Measurements from ENCODE around the gene BAZ2B. TPM values are rescaled to one million over a fixed set of nuclear protein-coding genes. Genes with fewer than 3 reads are reported as not detected.

The BAZ2B gene
- total and polyA plus RNA-seq, 2 experiments from 2014 or later = 51.7 to 62.9 TPM

DNA sequence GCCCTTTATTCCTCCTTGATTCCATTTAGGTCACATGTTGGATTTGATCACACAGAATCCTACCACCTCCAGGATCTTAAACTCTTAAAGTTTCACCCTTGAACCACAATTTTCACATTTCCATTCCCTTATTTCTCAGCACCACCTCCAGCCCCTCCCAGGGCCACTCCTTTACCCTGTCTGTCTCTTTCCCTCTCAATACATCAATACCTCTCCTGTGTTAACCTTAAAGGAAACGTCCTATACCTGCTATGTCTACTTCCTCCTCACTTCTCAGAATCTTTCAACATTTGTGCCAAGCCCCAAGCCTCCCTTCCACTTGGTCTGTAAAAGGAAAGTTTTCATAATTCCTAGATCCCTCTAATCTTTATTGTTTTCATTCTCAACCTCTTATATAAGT, 158.8 kb downstream of the BAZ2B start:
- Mint-ChIP-seq H3K36me3 (ENCODE audit: low read depth) (no peaks in the 10 kb centered on the region), H3K9me3 (no peaks in the 10 kb centered on the region), H3K27me3 (ENCODE audit: insufficient read depth, low read depth, poor library complexity) (no peaks in the 10 kb centered on the region), H3K4me1 (no peaks in the 10 kb centered on the region), H3K27ac (no peak overlapping the region), H3K4me3 (no peak overlapping the region)
- H3K79me2 ChIP-seq (replicated peaks; ENCODE audit: insufficient read depth) = no peaks in the 10 kb centered on the region
- no peaks in the 10 kb centered on the region for H3F3A ChIP-seq (replicated peaks; ENCODE audit: low read depth)
- TF ChIP-seq EZH2 (IDR thresholded peaks at IDR 0.05; ENCODE audit: low read depth, unreplicated experiment) (no peak), ZNF331 (CRISPR knock-in tag; IDR thresholded peaks at IDR 0.05; ENCODE audit: low read depth) (no peak), CTCF (conservative IDR thresholded peaks at IDR 0.05; ENCODE audit: low read depth in 2 of 2) (no peak), STAT1 (IDR thresholded peaks at IDR 0.05; ENCODE audit: unreplicated experiment) (no peak), POLR2AphosphoS5 (IDR thresholded peaks at IDR 0.05; ENCODE audit: low read depth) (no peak), REST (IDR thresholded peaks at IDR 0.05; ENCODE audit: unreplicated experiment) (no peak), ZNF114 (CRISPR knock-in tag; IDR thresholded peaks at IDR 0.05) (no peak), EZH2phosphoT487 (IDR thresholded peaks at IDR 0.05; ENCODE audit: unreplicated experiment) (no peak), CREB1 (CRISPR knock-in tag; IDR thresholded peaks at IDR 0.05; ENCODE audit: low read depth) (no peak), NANOG (IDR thresholded peaks at IDR 0.05; ENCODE audit: borderline replicate concordance) (no peak), JUNB (IDR thresholded peaks at IDR 0.05; ENCODE audit: unreplicated experiment) (no peak)
- TF ChIP-seq, protein P1, sequence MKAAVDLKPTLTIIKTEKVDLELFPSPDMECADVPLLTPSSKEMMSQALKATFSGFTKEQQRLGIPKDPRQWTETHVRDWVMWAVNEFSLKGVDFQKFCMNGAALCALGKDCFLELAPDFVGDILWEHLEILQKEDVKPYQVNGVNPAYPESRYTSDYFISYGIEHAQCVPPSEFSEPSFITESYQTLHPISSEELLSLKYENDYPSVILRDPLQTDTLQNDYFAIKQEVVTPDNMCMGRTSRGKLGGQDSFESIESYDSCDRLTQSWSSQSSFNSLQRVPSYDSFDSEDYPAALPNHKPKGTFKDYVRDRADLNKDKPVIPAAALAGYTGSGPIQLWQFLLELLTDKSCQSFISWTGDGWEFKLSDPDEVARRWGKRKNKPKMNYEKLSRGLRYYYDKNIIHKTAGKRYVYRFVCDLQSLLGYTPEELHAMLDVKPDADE (IDR thresholded peaks at IDR 0.05) = no peak
- TF ChIP-seq, protein P2, sequence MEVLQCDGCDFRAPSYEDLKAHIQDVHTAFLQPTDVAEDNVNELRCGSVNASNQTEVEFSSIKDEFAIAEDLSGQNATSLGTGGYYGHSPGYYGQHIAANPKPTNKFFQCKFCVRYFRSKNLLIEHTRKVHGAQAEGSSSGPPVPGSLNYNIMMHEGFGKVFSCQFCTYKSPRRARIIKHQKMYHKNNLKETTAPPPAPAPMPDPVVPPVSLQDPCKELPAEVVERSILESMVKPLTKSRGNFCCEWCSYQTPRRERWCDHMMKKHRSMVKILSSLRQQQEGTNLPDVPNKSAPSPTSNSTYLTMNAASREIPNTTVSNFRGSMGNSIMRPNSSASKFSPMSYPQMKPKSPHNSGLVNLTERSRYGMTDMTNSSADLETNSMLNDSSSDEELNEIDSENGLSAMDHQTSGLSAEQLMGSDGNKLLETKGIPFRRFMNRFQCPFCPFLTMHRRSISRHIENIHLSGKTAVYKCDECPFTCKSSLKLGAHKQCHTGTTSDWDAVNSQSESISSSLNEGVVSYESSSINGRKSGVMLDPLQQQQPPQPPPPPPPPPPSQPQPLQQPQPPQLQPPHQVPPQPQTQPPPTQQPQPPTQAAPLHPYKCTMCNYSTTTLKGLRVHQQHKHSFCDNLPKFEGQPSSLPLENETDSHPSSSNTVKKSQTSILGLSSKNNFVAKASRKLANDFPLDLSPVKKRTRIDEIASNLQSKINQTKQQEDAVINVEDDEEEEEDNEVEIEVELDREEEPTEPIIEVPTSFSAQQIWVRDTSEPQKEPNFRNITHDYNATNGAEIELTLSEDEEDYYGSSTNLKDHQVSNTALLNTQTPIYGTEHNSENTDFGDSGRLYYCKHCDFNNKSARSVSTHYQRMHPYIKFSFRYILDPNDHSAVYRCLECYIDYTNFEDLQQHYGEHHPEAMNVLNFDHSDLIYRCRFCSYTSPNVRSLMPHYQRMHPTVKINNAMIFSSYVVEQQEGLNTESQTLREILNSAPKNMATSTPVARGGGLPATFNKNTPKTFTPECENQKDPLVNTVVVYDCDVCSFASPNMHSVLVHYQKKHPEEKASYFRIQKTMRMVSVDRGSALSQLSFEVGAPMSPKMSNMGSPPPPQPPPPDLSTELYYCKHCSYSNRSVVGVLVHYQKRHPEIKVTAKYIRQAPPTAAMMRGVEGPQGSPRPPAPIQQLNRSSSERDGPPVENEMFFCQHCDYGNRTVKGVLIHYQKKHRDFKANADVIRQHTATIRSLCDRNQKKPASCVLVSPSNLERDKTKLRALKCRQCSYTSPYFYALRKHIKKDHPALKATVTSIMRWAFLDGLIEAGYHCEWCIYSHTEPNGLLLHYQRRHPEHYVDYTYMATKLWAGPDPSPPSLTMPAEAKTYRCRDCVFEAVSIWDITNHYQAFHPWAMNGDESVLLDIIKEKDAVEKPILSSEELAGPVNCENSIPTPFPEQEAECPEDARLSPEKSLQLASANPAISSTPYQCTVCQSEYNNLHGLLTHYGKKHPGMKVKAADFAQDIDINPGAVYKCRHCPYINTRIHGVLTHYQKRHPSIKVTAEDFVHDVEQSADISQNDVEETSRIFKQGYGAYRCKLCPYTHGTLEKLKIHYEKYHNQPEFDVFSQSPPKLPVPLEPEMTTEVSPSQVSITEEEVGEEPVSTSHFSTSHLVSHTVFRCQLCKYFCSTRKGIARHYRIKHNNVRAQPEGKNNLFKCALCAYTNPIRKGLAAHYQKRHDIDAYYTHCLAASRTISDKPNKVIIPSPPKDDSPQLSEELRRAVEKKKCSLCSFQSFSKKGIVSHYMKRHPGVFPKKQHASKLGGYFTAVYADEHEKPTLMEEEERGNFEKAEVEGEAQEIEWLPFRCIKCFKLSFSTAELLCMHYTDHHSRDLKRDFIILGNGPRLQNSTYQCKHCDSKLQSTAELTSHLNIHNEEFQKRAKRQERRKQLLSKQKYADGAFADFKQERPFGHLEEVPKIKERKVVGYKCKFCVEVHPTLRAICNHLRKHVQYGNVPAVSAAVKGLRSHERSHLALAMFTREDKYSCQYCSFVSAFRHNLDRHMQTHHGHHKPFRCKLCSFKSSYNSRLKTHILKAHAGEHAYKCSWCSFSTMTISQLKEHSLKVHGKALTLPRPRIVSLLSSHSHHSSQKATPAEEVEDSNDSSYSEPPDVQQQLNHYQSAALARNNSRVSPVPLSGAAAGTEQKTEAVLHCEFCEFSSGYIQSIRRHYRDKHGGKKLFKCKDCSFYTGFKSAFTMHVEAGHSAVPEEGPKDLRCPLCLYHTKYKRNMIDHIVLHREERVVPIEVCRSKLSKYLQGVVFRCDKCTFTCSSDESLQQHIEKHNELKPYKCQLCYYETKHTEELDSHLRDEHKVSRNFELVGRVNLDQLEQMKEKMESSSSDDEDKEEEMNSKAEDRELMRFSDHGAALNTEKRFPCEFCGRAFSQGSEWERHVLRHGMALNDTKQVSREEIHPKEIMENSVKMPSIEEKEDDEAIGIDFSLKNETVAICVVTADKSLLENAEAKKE (CRISPR knock-in tag; IDR thresholded peaks at IDR 0.05) = no peak
- no peak overlapping the region for H3K4me3 ChIP-seq
- DNase-seq (ENCODE audit: low spot score) (no peak), ATAC-seq (no peak)
- H3K4me2 ChIP-seq = no peak overlapping the region
- no peaks in the 10 kb centered on the region for H4K20me1 ChIP-seq (replicated peaks; ENCODE audit: insufficient read depth)
- peak overlapping the region; percentile 32; the same call in 1 of the 2 replicates for H3K27ac ChIP-seq (ENCODE audit: low read depth)
- no peaks in the 10 kb centered on the region for H3K36me3 ChIP-seq (ENCODE audit: insufficient read depth)
- H2AFZ ChIP-seq = no peak overlapping the region
- H3K4me1 ChIP-seq (ENCODE audit: insufficient read depth) = no peaks in the 10 kb centered on the region
- H3K9me2 ChIP-seq (ENCODE audit: insufficient read depth) = no peaks in the 10 kb centered on the region
- H3K27me3 ChIP-seq (ENCODE audit: insufficient read depth) = no peaks in the 10 kb centered on the region

All from GM23338 (cell line).